Nephron progenitor cell (in vitro differentiated cells): Measurements from ENCODE around the gene SHC3.

Experiments
- DNase-seq: peaks from one replicate; pipeline ENCODE4 v3.0.0; 2021
- H3K27ac Mint-ChIP-seq: 2 replicates; pipeline ENCODE4 v1.8.0; 2021; ENCODE audit warnings: mild to moderate bottlenecking, moderate library complexity, mixed read lengths
- H3K27me3 Mint-ChIP-seq: 2 replicates; pipeline ENCODE4 v1.8.0; 2021; ENCODE audit warnings: mild to moderate bottlenecking, low read depth, mixed read lengths; ENCODE audit not compliant: poor library complexity
- H3K36me3 Mint-ChIP-seq: 2 replicates; pipeline ENCODE4 v1.8.0; 2021; ENCODE audit warnings: low read depth, mixed read lengths
- H3K4me1 Mint-ChIP-seq: 2 replicates; pipeline ENCODE4 v1.8.0; 2021; ENCODE audit warnings: mixed read lengths
- H3K4me3 Mint-ChIP-seq: 2 replicates; pipeline ENCODE4 v1.8.0; 2021; ENCODE audit warnings: mild to moderate bottlenecking, moderate library complexity, mixed read lengths
- H3K9me3 Mint-ChIP-seq: 2 replicates; pipeline ENCODE4 v1.8.0; 2021; ENCODE audit warnings: mild to moderate bottlenecking, moderate library complexity, mixed read lengths
- CTCF ChIP-seq: fragments of 200-600 bp; sonication (generic); IDR thresholded peaks from 2 replicates; pipeline ENCODE4 v1.5.0; 2021; ENCODE audit warnings: antibody characterized with exemption

Gene SHC3

GRCh38 chr9:88986776-88987175 is 191.8 kb downstream of the SHC3 start:
- no peak for TF ChIP-seq CTCF
- peaks cover 2% of the 10 kb centered on the region for H3K27me3 Mint-ChIP-seq
- DNase-seq: no peak
- peaks cover 20% of the 10 kb centered on the region for H3K9me3 Mint-ChIP-seq
- peaks cover 27% of the 10 kb centered on the region for H3K4me1 Mint-ChIP-seq
- H3K36me3 Mint-ChIP-seq: peaks cover 11% of the 10 kb centered on the region
- no peak overlapping the region for H3K27ac Mint-ChIP-seq
- no peak overlapping the region for H3K4me3 Mint-ChIP-seq

- H3K27ac Mint-ChIP-seq: no peak overlapping the region
- DNase-seq: no peak
These were observed 193.0 kb downstream of the SHC3 start for GRCh38 chr9:88985616-88986015.

GRCh38 chr9:88984543-88984883 is 194.1 kb downstream of the SHC3 start:
- TF ChIP-seq CTCF: no peak
- peaks cover 19% of the 10 kb centered on the region for H3K36me3 Mint-ChIP-seq
- no peak for DNase-seq
- H3K4me1 Mint-ChIP-seq: peaks cover 14% of the 10 kb centered on the region
- no peak overlapping the region for H3K27ac Mint-ChIP-seq
- peaks cover 38% of the 10 kb centered on the region for H3K9me3 Mint-ChIP-seq
- no peaks in the 10 kb centered on the region for H3K27me3 Mint-ChIP-seq
- H3K4me3 Mint-ChIP-seq: no peak overlapping the region

More at GRCh38 chr9:88985616-88986015, 193.0 kb downstream of the SHC3 start:
- Mint-ChIP-seq H3K9me3 (peaks cover 31% of the 10 kb centered on the region), H3K4me1 (peaks cover 25% of the 10 kb centered on the region), H3K27me3 (no peaks in the 10 kb centered on the region), H3K4me3 (no peak overlapping the region), H3K36me3 (peaks cover 19% of the 10 kb centered on the region)
- TF ChIP-seq CTCF: no peak

GRCh38 chr9:88983865-88984542 is 194.6 kb downstream of the SHC3 start:
- peaks cover 39% of the 10 kb centered on the region for H3K9me3 Mint-ChIP-seq
- no peak overlapping the region for H3K27ac Mint-ChIP-seq
- peaks cover 9% of the 10 kb centered on the region for H3K4me1 Mint-ChIP-seq
- H3K36me3 Mint-ChIP-seq: peaks cover 19% of the 10 kb centered on the region
- no peak for TF ChIP-seq CTCF
- no peak overlapping the region for H3K4me3 Mint-ChIP-seq
- DNase-seq: no peak
- no peaks in the 10 kb centered on the region for H3K27me3 Mint-ChIP-seq

GRCh38 chr9:88980740-88981203 is 197.8 kb downstream of the SHC3 start:
- no peaks in the 10 kb centered on the region for H3K27me3 Mint-ChIP-seq
- no peak overlapping the region for H3K4me3 Mint-ChIP-seq
- DNase-seq: no peak
- H3K36me3 Mint-ChIP-seq: peaks cover 14% of the 10 kb centered on the region
- H3K4me1 Mint-ChIP-seq: peaks cover 23% of the 10 kb centered on the region
- no peak overlapping the region for H3K27ac Mint-ChIP-seq
- H3K9me3 Mint-ChIP-seq: peaks cover 39% of the 10 kb centered on the region
- no peak for TF ChIP-seq CTCF

- Mint-ChIP-seq H3K27me3 (no peaks in the 10 kb centered on the region), H3K27ac (no peak overlapping the region), H3K4me3 (no peak overlapping the region), H3K9me3 (peaks cover 39% of the 10 kb centered on the region), H3K4me1 (peaks cover 23% of the 10 kb centered on the region), H3K36me3 (peaks cover 14% of the 10 kb centered on the region)
- no peak for DNase-seq
- TF ChIP-seq CTCF: no peak
These were observed 198.8 kb downstream of the SHC3 start for GRCh38 chr9:88979791-88980190.
